ENCODE measurements around the gene PRRT3. TPM values are rescaled to one million over a fixed set of nuclear protein-coding genes. Genes with fewer than 3 reads are reported as not detected.

Gene PRRT3
- total RNA-seq, 1 experiment from 2014 or later: 4.4 TPM

DNA sequence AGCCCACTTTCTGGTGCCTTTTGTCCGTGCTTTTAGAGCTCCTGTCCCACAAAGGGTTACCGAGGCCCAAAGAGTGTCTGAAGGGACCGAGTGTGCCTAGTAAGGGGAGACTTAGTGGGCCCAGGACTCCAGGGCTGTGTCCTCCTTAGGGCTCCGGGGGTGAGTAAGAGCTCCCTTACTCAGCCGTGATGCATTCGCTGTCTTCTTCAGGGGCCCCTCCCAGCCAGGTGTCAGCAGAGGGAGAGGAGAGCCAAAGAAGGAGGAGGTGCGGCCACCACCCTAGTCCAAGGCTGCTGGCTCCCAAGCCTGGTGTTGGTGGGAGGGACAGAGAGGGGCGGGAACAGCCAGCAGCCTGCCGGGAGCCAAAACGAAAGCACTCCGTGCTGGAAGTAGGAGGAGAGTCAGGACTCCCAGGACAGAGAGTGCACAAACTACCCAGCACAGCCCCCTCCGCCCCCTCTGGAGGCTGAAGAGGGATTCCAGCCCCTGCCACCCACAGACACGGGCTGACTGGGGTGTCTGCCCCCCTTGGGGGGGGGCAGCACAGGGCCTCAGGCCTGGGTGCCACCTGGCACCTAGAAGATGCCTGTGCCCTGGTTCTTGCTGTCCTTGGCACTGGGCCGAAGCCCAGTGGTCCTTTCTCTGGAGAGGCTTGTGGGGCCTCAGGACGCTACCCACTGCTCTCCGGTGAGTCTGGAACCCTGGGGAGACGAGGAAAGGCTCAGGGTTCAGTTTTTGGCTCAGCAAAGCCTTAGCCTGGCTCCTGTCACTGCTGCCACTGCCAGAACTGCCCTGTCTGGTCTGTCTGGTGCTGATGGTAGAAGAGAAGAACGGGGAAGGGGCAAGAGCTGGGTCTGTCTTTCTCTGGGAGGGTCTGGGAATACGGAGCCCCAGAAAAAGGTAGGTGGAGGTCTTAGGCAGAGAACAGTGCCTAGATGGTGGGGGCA lies 35.2 kb downstream of the PRRT3 start, which contains the start of gene IL17RC:
TSS of gene IL17RC (plus strand) at position 365 of the 947 bp plus-strand sequence. CDS start at position 583, 218 bp downstream.
- intact Hi-C loops (cut with micrococcal nuclease): loop anchor here (1.0 to 5.0 kb wide), 8 partner anchors 16 to 68 kb away; partner anchors contain the start of genes CIDEC and CRELD1
- H3K27me3 ChIP-seq (ENCODE audit: low read length): no peaks in the 10 kb centered on the region
- peak; percentile 99 for DNase-seq
- H3K4me3 ChIP-seq (ENCODE audit: low read length): peak within 1 kb of the TSS; percentile 75
- POLR2A ChIA-PET (ENCODE audit: unreplicated experiment): interaction anchor here (0.5 to 1.4 kb wide), 4 partner anchors 14 to 124 kb away, joined by 3 to 25 read pairs (median 6); partner anchors contain the start of genes ARPC4 and CRELD1
- peak within 1 kb of the TSS; percentile 99 for H3K27ac ChIP-seq (ENCODE audit: low read length)
- H2AFZ ChIP-seq (ENCODE audit: low read length): peak within 1 kb of the TSS; percentile 45
- H3K9ac ChIP-seq (ENCODE audit: low read length): peak within 1 kb of the TSS; percentile 94
- H3K4me1 ChIP-seq (ENCODE audit: insufficient read depth, low read length): peaks cover 60% of the 10 kb centered on the region
- H3K36me3 ChIP-seq (ENCODE audit: low read depth, low read length): 0 out of 2 replicates have a peak, but pooled peaks cover 2% of the 10 kb centered on the region
- H3K4me2 ChIP-seq (ENCODE audit: low read length): peak within 1 kb of the TSS; percentile 99
- H4K20me1 ChIP-seq (ENCODE audit: low read length): no peaks in the 10 kb centered on the region
- no peaks in the 10 kb centered on the region for H3F3A ChIP-seq (ENCODE audit: low read length, unreplicated experiment)
- ATAC-seq: peak; percentile 70
- no peak for TF ChIP-seq EZH2phosphoT487 (IDR thresholded peaks at IDR 0.05; ENCODE audit: borderline replicate concordance, low read length)
- TF ChIP-seq, protein P1, sequence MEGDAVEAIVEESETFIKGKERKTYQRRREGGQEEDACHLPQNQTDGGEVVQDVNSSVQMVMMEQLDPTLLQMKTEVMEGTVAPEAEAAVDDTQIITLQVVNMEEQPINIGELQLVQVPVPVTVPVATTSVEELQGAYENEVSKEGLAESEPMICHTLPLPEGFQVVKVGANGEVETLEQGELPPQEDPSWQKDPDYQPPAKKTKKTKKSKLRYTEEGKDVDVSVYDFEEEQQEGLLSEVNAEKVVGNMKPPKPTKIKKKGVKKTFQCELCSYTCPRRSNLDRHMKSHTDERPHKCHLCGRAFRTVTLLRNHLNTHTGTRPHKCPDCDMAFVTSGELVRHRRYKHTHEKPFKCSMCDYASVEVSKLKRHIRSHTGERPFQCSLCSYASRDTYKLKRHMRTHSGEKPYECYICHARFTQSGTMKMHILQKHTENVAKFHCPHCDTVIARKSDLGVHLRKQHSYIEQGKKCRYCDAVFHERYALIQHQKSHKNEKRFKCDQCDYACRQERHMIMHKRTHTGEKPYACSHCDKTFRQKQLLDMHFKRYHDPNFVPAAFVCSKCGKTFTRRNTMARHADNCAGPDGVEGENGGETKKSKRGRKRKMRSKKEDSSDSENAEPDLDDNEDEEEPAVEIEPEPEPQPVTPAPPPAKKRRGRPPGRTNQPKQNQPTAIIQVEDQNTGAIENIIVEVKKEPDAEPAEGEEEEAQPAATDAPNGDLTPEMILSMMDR (conservative IDR thresholded peaks at IDR 0.05; ENCODE audit: low read depth, low read length): no peak
- TF ChIP-seq EZH2 (IDR thresholded peaks at IDR 0.05; ENCODE audit: low read length, unreplicated experiment): no peak
- no peaks in the 10 kb centered on the region for H3K9me2 ChIP-seq (replicated peaks; ENCODE audit: low read length)
- H3K9me3 ChIP-seq (ENCODE audit: low read length): no peaks in the 10 kb centered on the region
- CTCF ChIA-PET: interaction anchor here (0.7 to 1.2 kb wide), 2 partner anchors 14 to 19 kb away, joined by 3 read pairs; no protein-coding TSS in a partner anchor
- TSS peak; percentile 52 for BruUV-seq (replicated peaks)
- peaks cover 26% of the 10 kb centered on the region for H3K79me2 ChIP-seq (ENCODE audit: low read length)

DNA sequence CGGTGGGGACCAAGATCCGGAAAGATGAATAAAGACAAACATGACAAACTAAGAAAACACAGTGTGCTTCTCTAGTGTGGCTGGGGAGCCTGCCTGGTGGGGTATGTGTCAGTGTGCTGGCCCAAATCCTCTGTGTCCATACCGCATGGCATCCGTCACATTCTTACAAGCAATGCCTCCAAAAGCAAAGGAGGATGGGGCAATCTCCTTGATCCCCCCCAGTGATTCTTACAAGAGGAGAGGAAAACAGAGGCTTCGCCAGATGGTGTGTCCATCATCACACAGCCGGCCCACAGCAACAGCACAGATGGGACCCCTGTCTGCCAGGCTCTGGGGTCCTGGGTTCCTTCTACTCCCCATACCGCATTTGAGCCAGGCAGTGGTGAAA lies 35.9 kb downstream of the PRRT3 start:
- BruUV-seq (replicated peaks): TSS peak; percentile 89
- intact Hi-C loops (cut with micrococcal nuclease): loop anchor here (1.0 to 5.0 kb wide), 8 partner anchors 17 to 67 kb away; partner anchors contain the start of genes CIDEC and CRELD1
- Histone ChIP-seq H3K27ac (ENCODE audit: low read length) (peak overlapping the region; percentile 99), H3K4me3 (ENCODE audit: low read length) (peak overlapping the region; percentile 75), H3K36me3 (ENCODE audit: low read depth, low read length) (0 out of 2 replicates have a peak, but pooled peaks cover 2% of the 10 kb centered on the region), H3K79me2 (ENCODE audit: low read length) (peaks cover 26% of the 10 kb centered on the region), H2AFZ (ENCODE audit: low read length) (no peak overlapping the region), H4K20me1 (ENCODE audit: low read length) (no peaks in the 10 kb centered on the region), H3F3A (ENCODE audit: low read length, unreplicated experiment) (no peaks in the 10 kb centered on the region), H3K9me3 (ENCODE audit: low read length) (no peaks in the 10 kb centered on the region), H3K4me2 (ENCODE audit: low read length) (peak overlapping the region; percentile 99), H3K9ac (ENCODE audit: low read length) (peak overlapping the region; percentile 94), H3K4me1 (ENCODE audit: insufficient read depth, low read length) (peaks cover 67% of the 10 kb centered on the region), H3K9me2 (replicated peaks; ENCODE audit: low read length) (no peaks in the 10 kb centered on the region), H3K27me3 (ENCODE audit: low read length) (no peaks in the 10 kb centered on the region)
- peak; percentile 49 for ATAC-seq
- ChIA-PET CTCF (interaction anchor here (0.7 to 1.2 kb wide), 2 partner anchors 15 to 18 kb away, joined by 3 read pairs; no protein-coding TSS in a partner anchor), POLR2A (ENCODE audit: unreplicated experiment) (interaction anchor here (0.6 to 1.4 kb wide), 3 partner anchors 17 to 235 kb away, joined by 6 to 25 read pairs (median 7); partner anchors contain the start of genes ARPC4 and CRELD1)
- peak; percentile 89 for DNase-seq
- TF ChIP-seq EZH2phosphoT487 (IDR thresholded peaks at IDR 0.05; ENCODE audit: borderline replicate concordance, low read length) (no peak), EZH2 (IDR thresholded peaks at IDR 0.05; ENCODE audit: low read length, unreplicated experiment) (no peak)
- TF ChIP-seq, protein P1 (conservative IDR thresholded peaks at IDR 0.05; ENCODE audit: low read depth, low read length): no peak
